Measurements from ENCODE around the gene HM13.

DNA sequence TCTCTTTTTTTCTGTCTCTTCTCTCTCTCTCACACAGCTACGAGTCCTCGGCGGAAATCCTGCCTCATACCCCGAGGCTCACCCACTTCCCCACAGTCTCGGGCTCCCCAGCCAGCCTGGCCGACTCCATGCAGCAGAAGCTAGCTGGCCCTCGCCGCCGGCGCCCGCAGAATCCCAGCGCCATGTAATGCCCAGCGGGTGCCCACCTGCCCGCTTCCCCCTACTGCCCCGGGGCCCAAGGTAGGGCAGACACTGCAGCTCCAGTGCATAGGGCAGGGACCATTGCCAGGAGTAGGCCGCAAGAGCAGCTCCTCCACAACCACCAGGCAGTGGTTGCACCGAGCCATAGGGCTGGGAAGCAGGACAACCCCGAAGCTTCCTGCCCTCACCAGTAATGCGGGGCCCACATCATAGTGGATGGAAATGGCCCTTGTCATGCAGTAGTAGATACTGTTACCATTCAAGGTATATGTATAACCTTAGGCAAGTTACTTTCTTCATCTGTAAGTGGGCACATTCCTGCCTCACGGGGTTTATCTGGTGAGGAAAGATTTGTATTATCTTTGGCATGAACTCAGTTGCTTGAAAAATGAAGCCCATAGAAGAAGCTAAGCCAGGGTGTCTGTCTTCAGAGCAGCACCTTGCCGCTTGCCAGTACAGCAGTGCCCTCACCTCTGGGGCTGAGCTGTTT lies 53.9 kb downstream of the HM13 start:
- TF ChIP-seq, protein P1, sequence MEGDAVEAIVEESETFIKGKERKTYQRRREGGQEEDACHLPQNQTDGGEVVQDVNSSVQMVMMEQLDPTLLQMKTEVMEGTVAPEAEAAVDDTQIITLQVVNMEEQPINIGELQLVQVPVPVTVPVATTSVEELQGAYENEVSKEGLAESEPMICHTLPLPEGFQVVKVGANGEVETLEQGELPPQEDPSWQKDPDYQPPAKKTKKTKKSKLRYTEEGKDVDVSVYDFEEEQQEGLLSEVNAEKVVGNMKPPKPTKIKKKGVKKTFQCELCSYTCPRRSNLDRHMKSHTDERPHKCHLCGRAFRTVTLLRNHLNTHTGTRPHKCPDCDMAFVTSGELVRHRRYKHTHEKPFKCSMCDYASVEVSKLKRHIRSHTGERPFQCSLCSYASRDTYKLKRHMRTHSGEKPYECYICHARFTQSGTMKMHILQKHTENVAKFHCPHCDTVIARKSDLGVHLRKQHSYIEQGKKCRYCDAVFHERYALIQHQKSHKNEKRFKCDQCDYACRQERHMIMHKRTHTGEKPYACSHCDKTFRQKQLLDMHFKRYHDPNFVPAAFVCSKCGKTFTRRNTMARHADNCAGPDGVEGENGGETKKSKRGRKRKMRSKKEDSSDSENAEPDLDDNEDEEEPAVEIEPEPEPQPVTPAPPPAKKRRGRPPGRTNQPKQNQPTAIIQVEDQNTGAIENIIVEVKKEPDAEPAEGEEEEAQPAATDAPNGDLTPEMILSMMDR (IDR thresholded peaks at IDR 0.05) = no peak
- no peak for TF ChIP-seq POLR2A (IDR thresholded peaks at IDR 0.05)
